HepG2 (cell line): ENCODE data around the gene FIBP. TPM values are rescaled to one million over a fixed set of nuclear protein-coding genes. Genes with fewer than 3 reads are reported as not detected.

Experiments
- AHDC1 ChIP-seq: sonication (generic); formaldehyde crosslinking; IDR thresholded peaks from 2 replicates; pipeline ENCODE4 v1.5.1; 2020; ENCODE audit warnings: mild to moderate bottlenecking, missing genetic modification reagents, borderline replicate concordance
- CREM ChIP-seq, 2 experiments: sonication (generic) in 1 of 2; formaldehyde crosslinking in 1 of 2; IDR thresholded peaks; 2 replicates each; pipeline versions ENCODE4 v1.4.0 to v1.6.1; 2016 to 2020; ENCODE audit warnings: antibody characterized with exemption in 1 of 2, mild to moderate bottlenecking in 1 of 2, missing genetic modification reagents in 1 of 2
- DNMT1 ChIP-seq: sonication (generic); formaldehyde crosslinking; IDR thresholded peaks from 2 replicates; pipeline ENCODE4 v1.5.1; 2020; ENCODE audit warnings: mild to moderate bottlenecking, missing genetic modification reagents
- EP300 ChIP-seq, 3 experiments: sonication (generic) in 1 of 3; formaldehyde crosslinking in 1 of 3; IDR thresholded peaks; 2 replicates each; pipeline versions ENCODE4 v1.5.1 to v1.6.1; 2011 to 2020; ENCODE audit warnings: low read depth in 2 of 3, low read length in 2 of 3, borderline replicate concordance in 1 of 3, improper control_type of control experiment in 1 of 3, mild to moderate bottlenecking in 1 of 3, missing genetic modification reagents in 1 of 3, moderate library complexity in 1 of 3
- JUN ChIP-seq: sonication (generic); formaldehyde crosslinking; IDR thresholded peaks from 2 replicates; pipeline ENCODE4 v1.4.0; 2020; ENCODE audit warnings: mild to moderate bottlenecking, missing genetic modification reagents
- JUND ChIP-seq: sonication (generic); formaldehyde crosslinking; IDR thresholded peaks from 2 replicates; pipeline ENCODE4 v1.8.0; 2022; ENCODE audit warnings: mild to moderate bottlenecking, missing genetic modification reagents
- MLLT10 ChIP-seq: sonication (generic); formaldehyde crosslinking; IDR thresholded peaks from 2 replicates; pipeline ENCODE4 v1.4.0; 2020; ENCODE audit warnings: missing genetic modification reagents
- SOX6 ChIP-seq, 2 experiments: fragments of 450-650 bp in 1 of 2; sonication (generic) in 1 of 2; formaldehyde crosslinking in 1 of 2; IDR thresholded peaks; 2 replicates each; pipeline versions ENCODE4 v1.4.0 to v1.6.1; 2017 to 2020; ENCODE audit warnings: antibody characterized with exemption in 1 of 2, mild to moderate bottlenecking in 1 of 2, missing genetic modification reagents in 1 of 2
- TBX2 ChIP-seq: sonication (generic); formaldehyde crosslinking; IDR thresholded peaks from 2 replicates; pipeline ENCODE4 v1.5.0; 2020; ENCODE audit warnings: missing genetic modification reagents, mild to moderate bottlenecking, borderline replicate concordance
- TMF1 ChIP-seq: sonication (generic); formaldehyde crosslinking; IDR thresholded peaks from 2 replicates; pipeline ENCODE4 v1.8.1; 2022; ENCODE audit warnings: low read depth, missing genetic modification reagents
- TRIM24 ChIP-seq: sonication (generic); formaldehyde crosslinking; IDR thresholded peaks from 2 replicates; pipeline ENCODE4 v1.8.0; 2022; ENCODE audit warnings: mild to moderate bottlenecking, missing genetic modification reagents
- YEATS4 ChIP-seq: sonication (generic); formaldehyde crosslinking; IDR thresholded peaks from 2 replicates; pipeline ENCODE4 v1.4.0; 2020; ENCODE audit warnings: missing genetic modification reagents, borderline replicate concordance
- YY1 ChIP-seq: IDR thresholded peaks from 2 replicates; pipeline ENCODE4 v1.6.1; 2011; ENCODE audit warnings: low read length, low read depth, moderate library complexity, mild to moderate bottlenecking; ENCODE audit not compliant: insufficient read depth, insufficient replicate concordance
- ZBTB33 ChIP-seq: sonication (generic); formaldehyde crosslinking; IDR thresholded peaks from 2 replicates; pipeline ENCODE4 v1.4.0; 2020; ENCODE audit warnings: missing genetic modification reagents
- ZNF333 ChIP-seq: sonication (generic); formaldehyde crosslinking; IDR thresholded peaks from 2 replicates; pipeline ENCODE4 v1.4.0; 2020; ENCODE audit warnings: mild to moderate bottlenecking, missing genetic modification reagents, borderline replicate concordance
- ZNF367 ChIP-seq: sonication (generic); formaldehyde crosslinking; IDR thresholded peaks from 2 replicates; pipeline ENCODE4 v1.4.0; 2020; ENCODE audit warnings: missing genetic modification reagents, borderline replicate concordance
- ZNF512 ChIP-seq: sonication (generic); formaldehyde crosslinking; IDR thresholded peaks from 2 replicates; pipeline ENCODE4 v1.4.0; 2020; ENCODE audit warnings: mild to moderate bottlenecking, missing genetic modification reagents
- ZNF570 ChIP-seq: sonication (generic); formaldehyde crosslinking; IDR thresholded peaks from 2 replicates; pipeline ENCODE4 v1.4.0; 2020; ENCODE audit warnings: mild to moderate bottlenecking, missing genetic modification reagents, borderline replicate concordance
- ZNF878 ChIP-seq: sonication (generic); formaldehyde crosslinking; IDR thresholded peaks from 2 replicates; pipeline ENCODE4 v1.8.1; 2023; ENCODE audit warnings: mild to moderate bottlenecking, missing genetic modification reagents, moderate library complexity
- polyA plus RNA-seq, 8 experiments: library from polyadenylated mRNA; depleted of rRNA in 3 of 8; stranded (reverse) in 7 of 8; unstranded in 1 of 8; fragments of >200 nt; fragmentation: Illumina TruSeq in 4 of 8; extraction: Trizol in 4 of 8; gene quantifications; 2 replicates each; pipeline versions ENCODE4 v1.2.1 to v1.2.3, GENCODE V29; 2011 to 2016; ENCODE audit warnings: low read depth in 4 of 8, missing spikeins in 1 of 8, mixed read lengths in 1 of 8; ENCODE audit not compliant: insufficient read depth in 1 of 8
- total RNA-seq, 5 experiments: library from RNA; depleted of rRNA; stranded (reverse); fragments of >200 nt; fragmentation: Illumina TruSeq; extraction: Trizol; gene quantifications; 2 replicates each; pipeline ENCODE4 v1.2.3, GENCODE V29; 2016; ENCODE audit warnings: low read depth in 1 of 5

FIBP gene
- total and polyA plus RNA-seq, 2 of the 13 experiments (the other 11 are each of a cell fraction or from before 2014, with no cell fraction given) = 42.9 to 62.1 TPM

GRCh38 chr11:65888163-65888814 lies at the start of gene FIBP (continued):
- TF ChIP-seq ZNF367 (no peak), MLLT10 (CRISPR knock-in tag) (no peak), SOX6 (IDR thresholded peaks at IDR 0.05) (no peak), SOX6 (CRISPR knock-in tag; IDR thresholded peaks at IDR 0.05) (no peak), TMF1 (CRISPR knock-in tag) (peak; percentile 30; the same call in 1 of the 2 replicates), AHDC1 (no peak), TBX2 (CRISPR knock-in tag) (peak; percentile 51), ZNF570 (no peak), YEATS4 (CRISPR knock-in tag) (peak; percentile 85; the same call in 1 of the 2 replicates), JUN (CRISPR knock-in tag) (no peak; the same call in 1 of the 2 replicates), ZNF333 (CRISPR knock-in tag) (0 out of 2 replicates have a peak, but pooled peaks have one; percentile 6), JUND (CRISPR knock-in tag) (no peak), ZBTB33 (CRISPR knock-in tag) (peak; percentile 57), ZNF512 (CRISPR knock-in tag) (no peak), DNMT1 (CRISPR knock-in tag) (no peak), ZNF878 (0 out of 2 replicates have a peak, but pooled peaks have one; percentile 72), CREM (IDR thresholded peaks at IDR 0.05) (peak; percentile 71), CREM (CRISPR knock-in tag; IDR thresholded peaks at IDR 0.05) (peak; percentile 5; the same call in 1 of the 2 replicates), YY1 (peak; percentile 89), EP300 (IDR thresholded peaks at IDR 0.05; ENCODE audit: low read depth in 2 of 2, low read length in 2 of 2) (peak in 1 of 2 experiments; percentile 60; a peak in 1 of 4 replicates), EP300 (CRISPR knock-in tag; IDR thresholded peaks at IDR 0.05; ENCODE audit: borderline replicate concordance) (no peak; the same call in 1 of the 2 replicates), TRIM24 (CRISPR knock-in tag) (no peak)
